Measurements from ENCODE around the gene SMIM33. TPM values are rescaled to one million over a fixed set of nuclear protein-coding genes. Genes with fewer than 3 reads are reported as not detected.

Gene SMIM33
- total and polyA plus RNA-seq, 11 donors: 0.16 TPM; not detected in 10

DNA sequence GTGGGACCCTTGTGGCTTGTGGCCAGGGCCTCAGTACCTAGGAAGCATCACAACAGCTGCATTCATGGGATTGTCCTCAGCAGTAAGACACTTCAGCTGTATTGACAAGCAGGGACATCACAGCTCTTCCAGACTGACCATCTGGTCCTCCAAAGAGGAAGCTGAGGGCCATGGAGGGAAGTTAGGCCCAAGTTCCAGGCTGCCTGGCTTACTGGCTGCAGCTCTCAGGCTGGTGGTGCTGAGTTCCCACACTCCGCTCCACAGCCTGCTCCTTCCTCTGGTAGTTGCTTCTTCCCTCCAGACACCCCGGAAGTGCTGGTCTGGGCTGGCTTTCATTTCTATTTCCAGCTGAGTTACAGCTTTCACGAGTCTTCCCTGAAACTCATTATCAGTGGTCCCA is 17.5 kb downstream of the SMIM33 start:
- peak; percentile 53 to 75 (median 62) for ATAC-seq
- Histone ChIP-seq H3K4me3 (no peak overlapping the region), H3K27me3 (no peaks in the 10 kb centered on the region), H3K36me3 (no peaks in the 10 kb centered on the region), H3K27ac (peak overlapping the region in 6 of 12 donors; percentile 11 to 92 (median 52)), H3K4me1 (peaks cover 0 to 47% (median 22%) of the 10 kb centered on the region in 12 donors), H3K9me3 (no peaks in the 10 kb centered on the region)
- TF ChIP-seq POLR2A (IDR thresholded peaks at IDR 0.05): no peak
- TF ChIP-seq, protein P1, sequence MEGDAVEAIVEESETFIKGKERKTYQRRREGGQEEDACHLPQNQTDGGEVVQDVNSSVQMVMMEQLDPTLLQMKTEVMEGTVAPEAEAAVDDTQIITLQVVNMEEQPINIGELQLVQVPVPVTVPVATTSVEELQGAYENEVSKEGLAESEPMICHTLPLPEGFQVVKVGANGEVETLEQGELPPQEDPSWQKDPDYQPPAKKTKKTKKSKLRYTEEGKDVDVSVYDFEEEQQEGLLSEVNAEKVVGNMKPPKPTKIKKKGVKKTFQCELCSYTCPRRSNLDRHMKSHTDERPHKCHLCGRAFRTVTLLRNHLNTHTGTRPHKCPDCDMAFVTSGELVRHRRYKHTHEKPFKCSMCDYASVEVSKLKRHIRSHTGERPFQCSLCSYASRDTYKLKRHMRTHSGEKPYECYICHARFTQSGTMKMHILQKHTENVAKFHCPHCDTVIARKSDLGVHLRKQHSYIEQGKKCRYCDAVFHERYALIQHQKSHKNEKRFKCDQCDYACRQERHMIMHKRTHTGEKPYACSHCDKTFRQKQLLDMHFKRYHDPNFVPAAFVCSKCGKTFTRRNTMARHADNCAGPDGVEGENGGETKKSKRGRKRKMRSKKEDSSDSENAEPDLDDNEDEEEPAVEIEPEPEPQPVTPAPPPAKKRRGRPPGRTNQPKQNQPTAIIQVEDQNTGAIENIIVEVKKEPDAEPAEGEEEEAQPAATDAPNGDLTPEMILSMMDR (IDR thresholded peaks at IDR 0.05): no peak
- 57 to 61% (median 59%) methylated on average over 3 of the region's 3 CpGs for WGBS, 4 donors
- intact Hi-C loops (cut with DNase I): loop anchor here in 2 of 10 donors (10.0 kb wide), 1 partner anchor 53 kb away; the partner anchor contains the start of gene DNAJC18 (in 2 of the 2)
- DNase-seq: peak in 4 of 5 donors; percentile 55 to 74 (median 65)

DNA sequence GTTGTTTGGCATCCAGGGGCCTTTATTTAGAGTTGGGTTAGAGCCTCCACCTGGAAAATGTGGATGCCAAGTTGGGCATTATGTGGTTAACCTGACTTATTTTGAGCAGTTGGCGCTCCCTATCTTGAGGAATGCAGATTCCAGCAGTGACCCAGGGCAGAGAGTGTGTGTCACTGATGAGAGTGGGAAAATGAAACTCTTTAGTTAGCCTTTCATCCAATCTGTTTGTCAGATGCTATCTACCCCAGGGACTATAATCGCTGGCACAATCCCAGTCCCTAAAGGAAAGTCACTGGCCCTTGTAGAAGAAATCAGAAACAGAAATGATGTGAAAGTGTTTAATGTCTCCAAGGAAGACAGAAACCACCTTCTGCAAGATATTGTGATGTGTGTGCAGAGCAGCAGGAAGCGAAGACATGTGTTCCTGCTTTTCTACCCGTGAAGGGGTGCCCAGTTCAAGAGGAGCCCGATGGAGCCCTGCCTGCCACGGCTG is 21.9 kb downstream of the SMIM33 start:
- ATAC-seq (peak; percentile 55 to 82 (median 67)), DNase-seq (peak in 2 of 5 donors; percentile 34 to 37)
- H3K27me3 ChIP-seq: no peaks in the 10 kb centered on the region
- H3K36me3 ChIP-seq: no peaks in the 10 kb centered on the region
- 6 to 11% (median 8%) methylated on average over 6 of the region's 6 CpGs for WGBS, 4 donors
- H3K9me3 ChIP-seq: no peaks in the 10 kb centered on the region
- H3K4me3 ChIP-seq: peak overlapping the region in 2 of 12 donors; percentile 9 to 15
- H3K4me1 ChIP-seq: peaks cover 0 to 45% (median 12%) of the 10 kb centered on the region in 12 donors
- TF ChIP-seq POLR2A (IDR thresholded peaks at IDR 0.05): no peak
- TF ChIP-seq, protein P1 (IDR thresholded peaks at IDR 0.05): peak in 6 of 12 donors; percentile 15 to 43 (median 28)
- intact Hi-C loops (cut with DNase I): no loop called here
- peak overlapping the region in 9 of 12 donors; percentile 7 to 59 (median 28) for H3K27ac ChIP-seq

DNA sequence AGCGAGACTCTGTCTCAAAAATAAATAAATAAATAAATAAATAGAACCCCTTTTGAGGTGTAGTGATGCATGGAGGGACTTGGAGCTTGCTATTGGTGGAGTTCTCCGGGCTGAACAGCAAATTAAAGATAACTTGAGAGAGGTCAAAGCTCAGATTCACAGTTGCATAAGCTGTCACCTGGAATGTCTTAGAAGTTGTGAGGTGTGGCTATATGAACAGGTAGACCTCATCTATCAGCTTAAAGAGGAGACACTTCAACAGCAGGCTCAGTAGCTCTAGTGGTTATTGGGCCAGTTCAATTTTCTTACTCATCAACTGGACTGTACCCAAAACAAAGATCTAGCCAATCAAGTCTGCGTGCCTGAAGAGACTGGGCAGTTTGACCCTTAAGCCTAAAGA is 23.5 kb downstream of the SMIM33 start:
- no peak for TF ChIP-seq POLR2A (IDR thresholded peaks at IDR 0.05)
- TF ChIP-seq, protein P1 (IDR thresholded peaks at IDR 0.05): no peak
- ATAC-seq: no peak

DNA sequence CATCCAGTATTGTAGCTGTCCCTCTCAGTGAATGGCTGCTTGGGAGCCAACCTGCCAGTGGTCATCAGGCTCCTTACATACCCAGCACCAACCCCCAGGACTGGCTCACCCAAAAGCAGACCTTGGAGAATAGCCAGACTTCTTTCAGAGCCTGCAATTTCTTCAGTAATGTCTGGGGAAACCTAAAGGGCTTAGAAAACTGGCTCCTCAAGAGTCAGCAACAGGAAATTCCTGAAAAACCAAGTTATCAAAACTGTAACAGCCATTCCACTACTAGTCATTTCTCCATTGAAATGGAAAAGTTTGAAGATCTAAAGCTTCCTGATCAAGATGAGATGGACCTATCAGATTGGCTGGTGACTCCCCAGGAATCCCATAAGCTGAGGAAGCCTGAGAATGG is 24.0 kb downstream of the SMIM33 start:
- TF ChIP-seq, protein P1 (IDR thresholded peaks at IDR 0.05): no peak
- TF ChIP-seq POLR2A (IDR thresholded peaks at IDR 0.05): no peak
- Histone ChIP-seq H3K9me3 (no peaks in the 10 kb centered on the region), H3K27me3 (no peaks in the 10 kb centered on the region), H3K4me3 (no peak overlapping the region), H3K27ac (no peak overlapping the region), H3K4me1 (peaks cover 0 to 29% (median 12%) of the 10 kb centered on the region in 12 donors), H3K36me3 (no peaks in the 10 kb centered on the region)
- ATAC-seq (no peak), DNase-seq (no peak)
- intact Hi-C loops (cut with DNase I): no loop called here

More for the DNA sequence above, 23.5 kb downstream of the SMIM33 start:
- Histone ChIP-seq H3K4me3 (no peak overlapping the region), H3K9me3 (no peaks in the 10 kb centered on the region), H3K36me3 (no peaks in the 10 kb centered on the region), H3K27me3 (no peaks in the 10 kb centered on the region), H3K4me1 (peaks cover 0 to 30% (median 12%) of the 10 kb centered on the region in 12 donors), H3K27ac (no peak overlapping the region)
- WGBS, 4 donors: 92 to 97% (median 96%) methylated on average over 3 of the region's 3 CpGs
- intact Hi-C loops (cut with DNase I): no loop called here
- DNase-seq: no peak
